Measurements from ENCODE around the gene ITGA7.

ITGA7 gene

DNA sequence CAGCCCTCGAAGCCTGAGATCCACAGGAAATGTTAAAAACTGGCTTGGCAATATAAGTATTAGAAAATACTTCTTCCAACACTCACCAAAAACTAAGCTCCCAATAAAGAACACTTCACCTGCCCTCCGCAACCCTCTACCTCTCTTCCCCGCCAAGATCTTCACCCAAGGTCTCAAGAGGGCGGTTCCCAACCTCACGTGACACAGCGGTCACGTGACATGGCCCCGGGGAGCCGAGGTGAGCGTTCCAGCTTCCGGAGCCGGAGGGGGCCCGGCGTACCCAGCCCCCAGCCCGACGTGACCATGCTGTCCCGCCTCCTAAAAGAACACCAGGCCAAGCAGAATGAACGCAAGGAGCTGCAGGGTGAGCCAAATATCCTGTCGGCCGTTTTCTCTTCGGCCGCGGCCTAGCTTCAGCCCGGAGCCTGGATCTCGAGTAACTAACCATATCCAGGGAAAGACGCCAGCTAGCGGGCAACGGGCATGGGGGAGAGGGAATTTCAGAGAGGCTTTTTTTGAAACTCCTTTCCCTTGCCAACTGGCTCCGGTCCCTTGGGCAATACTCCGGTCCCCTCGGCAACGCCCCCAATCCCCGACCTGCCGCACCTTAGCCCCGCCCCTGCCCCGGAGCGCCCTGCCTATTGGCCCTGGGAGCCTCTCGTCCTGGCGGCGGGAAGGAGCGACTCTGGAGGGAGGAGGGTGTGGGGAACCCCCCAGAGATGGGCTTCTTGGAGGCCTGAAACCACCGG is 8.3 kb upstream of the ITGA7 start, which contains the start of gene BLOC1S1:
BLOC1S1 (plus strand) TSS at position 214 of the 749 bp plus-strand sequence; CDS start at position 220, 6 bp downstream.
- Histone ChIP-seq H3K36me3 (ENCODE audit: control insufficient read depth, insufficient read depth, low read length) (no peaks in the 10 kb centered on the region), H3K79me2 (no peaks in the 10 kb centered on the region), H2AFZ (peak within 1 kb of the TSS; percentile 96), H3K9ac (no peak within 1 kb of the TSS), H3K4me3 (ENCODE audit: low read depth, low read length) (peak within 1 kb of the TSS; percentile 72), H3K27ac (peak within 1 kb of the TSS; percentile 90), H3K27me3 (ENCODE audit: control insufficient read depth, insufficient read depth, low read length) (no peaks in the 10 kb centered on the region), H3K4me1 (peaks cover 7% of the 10 kb centered on the region), H3K4me2 (ENCODE audit: low read length) (peak within 1 kb of the TSS; percentile 94), H3K9me3 (ENCODE audit: control insufficient read depth, low read length) (no peaks in the 10 kb centered on the region)
- no peak for TF ChIP-seq CTCF (IDR thresholded peaks at IDR 0.05)

GRCh38 chr12:55715169-55715764 is 7.6 kb upstream of the ITGA7 start:
- peak overlapping the region; percentile 96 for H2AFZ ChIP-seq
- H3K79me2 ChIP-seq: no peaks in the 10 kb centered on the region
- no peaks in the 10 kb centered on the region for H3K36me3 ChIP-seq (ENCODE audit: control insufficient read depth, insufficient read depth, low read length)
- H3K4me1 ChIP-seq: peaks cover 7% of the 10 kb centered on the region
- peak overlapping the region; percentile 94 for H3K4me2 ChIP-seq (ENCODE audit: low read length)
- TF ChIP-seq CTCF (IDR thresholded peaks at IDR 0.05): no peak
- no peaks in the 10 kb centered on the region for H3K9me3 ChIP-seq (ENCODE audit: control insufficient read depth, low read length)
- peak overlapping the region; percentile 90 for H3K27ac ChIP-seq
- no peak overlapping the region for H3K9ac ChIP-seq
- no peaks in the 10 kb centered on the region for H3K27me3 ChIP-seq (ENCODE audit: control insufficient read depth, insufficient read depth, low read length)
- peak overlapping the region; percentile 72 for H3K4me3 ChIP-seq (ENCODE audit: low read depth, low read length)

- H2AFZ ChIP-seq: no peak overlapping the region
- no peak overlapping the region for H3K4me2 ChIP-seq (ENCODE audit: low read length)
- H3K9me3 ChIP-seq (ENCODE audit: control insufficient read depth, low read length): no peaks in the 10 kb centered on the region
- peaks cover 7% of the 10 kb centered on the region for H3K4me1 ChIP-seq
- H3K36me3 ChIP-seq (ENCODE audit: control insufficient read depth, insufficient read depth, low read length): no peaks in the 10 kb centered on the region
- no peak for TF ChIP-seq CTCF (IDR thresholded peaks at IDR 0.05)
- no peaks in the 10 kb centered on the region for H3K79me2 ChIP-seq
- no peak overlapping the region for H3K4me3 ChIP-seq (ENCODE audit: low read depth, low read length)
- no peak overlapping the region for H3K27ac ChIP-seq
- no peaks in the 10 kb centered on the region for H3K27me3 ChIP-seq (ENCODE audit: control insufficient read depth, insufficient read depth, low read length)
- no peak overlapping the region for H3K9ac ChIP-seq
Observed at GRCh38 chr12:55713721-55714120, 6.0 kb upstream of the ITGA7 start.

DNA sequence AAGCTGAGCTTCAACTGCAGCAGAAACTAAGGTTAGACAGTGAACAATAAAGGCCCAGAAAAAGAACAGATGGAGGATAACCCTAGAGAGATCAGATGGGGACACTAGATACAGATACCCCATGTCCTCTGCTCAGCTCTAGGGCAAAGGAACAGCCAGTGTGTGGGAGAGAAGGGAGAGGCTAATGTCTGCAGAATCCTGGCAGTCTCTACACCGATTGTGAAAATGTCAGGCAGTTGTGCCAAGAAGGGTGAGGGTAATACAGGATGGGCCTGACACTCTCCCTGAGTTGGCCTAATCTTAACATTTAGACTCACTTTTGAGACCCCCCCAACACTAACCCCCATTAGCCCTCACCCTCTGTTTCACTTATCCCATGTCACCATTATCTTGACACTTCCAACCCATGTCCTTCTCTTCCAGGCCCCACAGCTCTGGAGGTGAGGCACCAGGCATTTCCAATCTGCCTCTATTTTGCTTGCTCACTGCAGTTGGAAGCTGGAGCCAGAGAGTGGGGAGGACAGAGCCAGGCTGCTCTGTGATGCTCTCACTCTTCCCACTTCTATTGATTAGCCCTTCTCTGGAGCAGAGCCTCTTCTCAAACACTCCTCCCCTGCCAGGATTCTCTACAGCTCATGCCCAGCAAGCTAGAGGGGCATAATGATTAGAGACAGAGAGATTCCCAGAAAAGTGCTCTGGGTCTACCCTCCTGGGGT is 5.2 kb upstream of the ITGA7 start:
- Histone ChIP-seq H3K36me3 (ENCODE audit: control insufficient read depth, insufficient read depth, low read length) (no peaks in the 10 kb centered on the region), H3K27ac (no peak overlapping the region), H3K4me3 (ENCODE audit: low read depth, low read length) (no peak overlapping the region), H2AFZ (no peak overlapping the region), H3K4me2 (ENCODE audit: low read length) (no peak overlapping the region), H3K27me3 (ENCODE audit: control insufficient read depth, insufficient read depth, low read length) (no peaks in the 10 kb centered on the region), H3K9me3 (ENCODE audit: control insufficient read depth, low read length) (no peaks in the 10 kb centered on the region), H3K9ac (no peak overlapping the region), H3K79me2 (no peaks in the 10 kb centered on the region), H3K4me1 (peaks cover 7% of the 10 kb centered on the region)
- TF ChIP-seq CTCF (IDR thresholded peaks at IDR 0.05): no peak
